Fibroblast of lung (primary cell): ENCODE measurements around the gene FAM193B. TPM values are rescaled to one million over a fixed set of nuclear protein-coding genes. Genes with fewer than 3 reads are reported as not detected.

Experiments
- DNase-seq, 2 donors: peaks; one replicate each; pipeline versions ENCODE4 v3.0.0 to v3.0.0-alpha.2; 2010; ENCODE audit warnings: low read depth in 2 of 2
- H2AFZ ChIP-seq: 2 replicates; pipeline ENCODE4 v1.5.1; 2012; ENCODE audit warnings: low read length, control low read depth, inconsistent platforms
- H3K27ac ChIP-seq: 2 replicates; pipeline ENCODE4 v1.5.1; 2011; ENCODE audit warnings: low read length, control low read depth; ENCODE audit not compliant: insufficient read depth
- H3K27me3 ChIP-seq: 2 replicates; pipeline ENCODE4 v1.5.1; 2011; ENCODE audit warnings: mild to moderate bottlenecking, low read length; ENCODE audit not compliant: control insufficient read depth, insufficient read depth
- H3K36me3 ChIP-seq: 2 replicates; pipeline ENCODE4 v1.5.1; 2011; ENCODE audit warnings: low read length; ENCODE audit not compliant: control insufficient read depth, insufficient read depth
- H3K4me1 ChIP-seq: 2 replicates; pipeline ENCODE4 v1.5.1; 2011; ENCODE audit warnings: low read length; ENCODE audit not compliant: control insufficient read depth, insufficient read depth; ENCODE audit errors: extremely low read depth
- H3K4me2 ChIP-seq: 2 replicates; pipeline ENCODE4 v1.5.1; 2011; ENCODE audit warnings: low read length, control low read depth; ENCODE audit not compliant: insufficient read depth; ENCODE audit errors: extremely low read depth
- H3K4me3 ChIP-seq, 4 experiments: fragments of 200-600 bp in 1 of 4; sonication (generic) in 1 of 4; replicated peaks in 1 of 4; 2 replicates each; pipeline ENCODE4 v1.5.1; 2011 to 2016; ENCODE audit warnings: low read length in 4 of 4, low read depth in 3 of 4, mild to moderate bottlenecking in 3 of 4, control low read depth in 2 of 4, inconsistent platforms in 1 of 4, mixed read lengths in 1 of 4; ENCODE audit not compliant: insufficient read depth in 1 of 4; ENCODE audit errors: control extremely low read depth in 1 of 4
- H3K79me2 ChIP-seq: 2 replicates; pipeline ENCODE4 v1.5.1; 2012; ENCODE audit warnings: mild to moderate bottlenecking, low read length, inconsistent platforms; ENCODE audit not compliant: control insufficient read depth, insufficient read depth
- H3K9ac ChIP-seq: 2 replicates; pipeline ENCODE4 v1.5.1; 2011; ENCODE audit warnings: mild to moderate bottlenecking, low read length, control low read depth; ENCODE audit not compliant: insufficient read depth
- H3K9me3 ChIP-seq: 2 replicates; pipeline ENCODE4 v1.5.1; 2012; ENCODE audit warnings: low read depth, low read length; ENCODE audit not compliant: control insufficient read depth, insufficient read depth
- H4K20me1 ChIP-seq: 2 replicates; pipeline ENCODE4 v1.5.1; 2011; ENCODE audit warnings: low read length; ENCODE audit not compliant: control insufficient read depth, insufficient read depth; ENCODE audit errors: extremely low read depth
- CTCF ChIP-seq, 2 donors: IDR thresholded peaks in 1 of 2; conservative IDR thresholded peaks in 1 of 2; 1 replicate in 1 of 2; 2 replicates in 1 of 2; pipeline ENCODE4 v1.5.1; 2011 to 2012; ENCODE audit warnings: low read length in 2 of 2, control low read depth in 1 of 2, inconsistent platforms in 1 of 2, low read depth in 1 of 2, mild to moderate bottlenecking in 1 of 2
- EZH2 ChIP-seq: IDR thresholded peaks from 2 replicates; pipeline ENCODE4 v1.5.1; 2012; ENCODE audit warnings: low read length, control low read depth, mild to moderate bottlenecking; ENCODE audit errors: missing control alignments
- polyA plus RNA-seq, 2 donors: library from polyadenylated mRNA; depleted of rRNA in 1 of 2; stranded (reverse) in 1 of 2; unstranded in 1 of 2; fragments of >200 nt; gene quantifications; 2 replicates each; pipeline ENCODE4 v1.2.1, GENCODE V29; 2011 to 2012; ENCODE audit warnings: missing spikeins in 1 of 2
- total RNA-seq: library from RNA; depleted of rRNA; stranded (reverse); fragments of >200 nt; gene quantifications from 2 replicates; pipeline ENCODE4 v1.2.1, GENCODE V29; 2014

FAM193B gene
- total and polyA plus RNA-seq, 2 donors (not counting 1 experiment from before 2014, with no cell fraction given), result 27.9 to 28.4 TPM

- Histone ChIP-seq H3K4me1 (peaks cover 27% of the 10 kb centered on the region), H2AFZ (no peak overlapping the region), H3K27me3 (no peaks in the 10 kb centered on the region), H4K20me1 (no peaks in the 10 kb centered on the region), H3K27ac (peak overlapping the region; percentile 76), H3K4me2 (peak overlapping the region; percentile 44), H3K36me3 (peaks cover 7% of the 10 kb centered on the region), H3K9ac (no peak overlapping the region), H3K79me2 (peaks cover 66% of the 10 kb centered on the region), H3K9me3 (no peaks in the 10 kb centered on the region), H3K4me3 (peak overlapping the region in 1 of 4 experiments; percentile 2)
- peak; percentile 80 to 94 for DNase-seq
- TF ChIP-seq CTCF (conservative IDR thresholded peaks at IDR 0.05 in 1 of 2, IDR thresholded peaks at IDR 0.05 in 1 of 2; ENCODE audit: low read depth in 1 of 2, low read length in 2 of 2) (no peak), EZH2 (no peak)
These were observed 8.7 kb downstream of the FAM193B start for GRCh38 chr5:177545487-177546257.

GRCh38 chr5:177542816-177543465 lies 11.4 kb downstream of the FAM193B start:
- Histone ChIP-seq H3K9me3 (no peaks in the 10 kb centered on the region), H2AFZ (no peak overlapping the region), H3K79me2 (peaks cover 55% of the 10 kb centered on the region), H3K27ac (no peak overlapping the region), H3K4me3 (no peak overlapping the region), H3K4me2 (no peak overlapping the region), H3K9ac (no peak overlapping the region), H3K27me3 (no peaks in the 10 kb centered on the region), H3K4me1 (peaks cover 36% of the 10 kb centered on the region), H3K36me3 (peaks cover 8% of the 10 kb centered on the region), H4K20me1 (no peaks in the 10 kb centered on the region)
- DNase-seq, result no peak
- TF ChIP-seq EZH2 (no peak), CTCF (conservative IDR thresholded peaks at IDR 0.05 in 1 of 2, IDR thresholded peaks at IDR 0.05 in 1 of 2; ENCODE audit: low read depth in 1 of 2, low read length in 2 of 2) (no peak)

- H3K9ac ChIP-seq, result no peak overlapping the region
- peaks cover 18% of the 10 kb centered on the region for H3K36me3 ChIP-seq
- no peak for DNase-seq
- H3K27me3 ChIP-seq, result no peaks in the 10 kb centered on the region
- H3K4me3 ChIP-seq, result no peak overlapping the region
- H3K4me2 ChIP-seq, result no peak overlapping the region
- H3K79me2 ChIP-seq, result peaks cover 55% of the 10 kb centered on the region
- H3K27ac ChIP-seq, result no peak overlapping the region
- TF ChIP-seq CTCF (conservative IDR thresholded peaks at IDR 0.05 in 1 of 2, IDR thresholded peaks at IDR 0.05 in 1 of 2; ENCODE audit: low read depth in 1 of 2, low read length in 2 of 2) (no peak), EZH2 (no peak)
- no peak overlapping the region for H2AFZ ChIP-seq
- H3K9me3 ChIP-seq, result no peaks in the 10 kb centered on the region
- peaks cover 33% of the 10 kb centered on the region for H3K4me1 ChIP-seq
- H4K20me1 ChIP-seq, result no peaks in the 10 kb centered on the region
These were observed 13.9 kb downstream of the FAM193B start for GRCh38 chr5:177540438-177540837.
